ENCODE data around the gene ITGA4.
A peak's percentile ranks its signal among the peaks of the same experiment; 100 is the strongest.
"Not testable (repeated sequence)": the region's sequence is repeated elsewhere in the genome, so short reads cannot be mapped to it uniquely, and the experiment has no call there.

ITGA4 gene

GRCh38 chr2:181457121-181457740 is at the start of gene ITGA4:
ITGA4 (plus strand) TSS chr2:181457386; CDS start chr2:181457655, 269 bp downstream.
- DNase-seq: peak; percentile 87

GRCh38 chr2:181408861-181409260 is 48.3 kb upstream of the ITGA4 start:
- DNase-seq: no peak

GRCh38 chr2:181411105-181411849 is 45.9 kb upstream of the ITGA4 start:
- DNase-seq: no peak

GRCh38 chr2:181419129-181419855 is 37.9 kb upstream of the ITGA4 start:
- no peak for DNase-seq

- DNase-seq: no peak
Observed at GRCh38 chr2:181420259-181421130, 36.7 kb upstream of the ITGA4 start.

GRCh38 chr2:181421131-181421458 is 36.1 kb upstream of the ITGA4 start:
- DNase-seq: no peak

GRCh38 chr2:181421464-181421863 is 35.7 kb upstream of the ITGA4 start:
- DNase-seq: no peak

GRCh38 chr2:181426672-181427071 is 30.5 kb upstream of the ITGA4 start:
- no peak for DNase-seq

GRCh38 chr2:181430406-181431118 is 26.6 kb upstream of the ITGA4 start:
- peak; percentile 67 for DNase-seq

- no peak for DNase-seq
Observed at GRCh38 chr2:181431674-181432073, 25.5 kb upstream of the ITGA4 start.

- peak; percentile 52 for DNase-seq
Observed at GRCh38 chr2:181438261-181438660, 18.9 kb upstream of the ITGA4 start.

- no peak for DNase-seq
Observed at GRCh38 chr2:181440344-181440743, 16.8 kb upstream of the ITGA4 start.

GRCh38 chr2:181440919-181441318 is 16.3 kb upstream of the ITGA4 start:
- DNase-seq: no peak

- DNase-seq: no peak
Observed at GRCh38 chr2:181441670-181442069, 15.5 kb upstream of the ITGA4 start.

GRCh38 chr2:181444654-181445053 is 12.5 kb upstream of the ITGA4 start:
- DNase-seq: no peak

GRCh38 chr2:181446985-181447384 is 10.2 kb upstream of the ITGA4 start:
- DNase-seq: no peak

- not testable (repeated sequence) for DNase-seq
Observed at GRCh38 chr2:181449278-181449677, 7.9 kb upstream of the ITGA4 start.

- no peak for DNase-seq
Observed at GRCh38 chr2:181454686-181455450, 2.3 kb upstream of the ITGA4 start.

- peak; percentile 88 for DNase-seq
Observed at GRCh38 chr2:181456660-181457120, 496 bp upstream of the ITGA4 start.

GRCh38 chr2:181457741-181458425 is 697 bp downstream of the ITGA4 start:
- peak; percentile 60 for DNase-seq

GRCh38 chr2:181458871-181459270 is 1.7 kb downstream of the ITGA4 start:
- DNase-seq: no peak
